ENCODE results near the gene SAXO2.
"Not testable (repeated sequence)": the region's sequence is repeated elsewhere in the genome, so short reads cannot be mapped to it uniquely, and the experiment has no call there.

The SAXO2 gene

GRCh38 chr15:82286475-82286874 is 23.9 kb downstream of the SAXO2 start:
- not testable (repeated sequence) for DNase-seq (ENCODE audit: low spot score)

GRCh38 chr15:82288202-82288601 is 25.6 kb downstream of the SAXO2 start:
- not testable (repeated sequence) for DNase-seq (ENCODE audit: low spot score)

- DNase-seq (ENCODE audit: low spot score): no peak
These were observed 29.7 kb downstream of the SAXO2 start for GRCh38 chr15:82292271-82292670.

GRCh38 chr15:82294061-82294690 is 31.6 kb downstream of the SAXO2 start:
- DNase-seq (ENCODE audit: low spot score): no peak

GRCh38 chr15:82297546-82297945 is 34.9 kb downstream of the SAXO2 start:
- DNase-seq (ENCODE audit: low spot score): no peak

GRCh38 chr15:82298032-82298431 is 35.4 kb downstream of the SAXO2 start:
- no peak for DNase-seq (ENCODE audit: low spot score)

GRCh38 chr15:82298520-82298919 is 35.9 kb downstream of the SAXO2 start:
- no peak for DNase-seq (ENCODE audit: low spot score)

GRCh38 chr15:82299511-82299914 is 36.9 kb downstream of the SAXO2 start:
- DNase-seq (ENCODE audit: low spot score): not testable (repeated sequence)

- not testable (repeated sequence) for DNase-seq (ENCODE audit: low spot score)
These were observed 37.7 kb downstream of the SAXO2 start for GRCh38 chr15:82300326-82300725.

- no peak for DNase-seq (ENCODE audit: low spot score)
These were observed 38.3 kb downstream of the SAXO2 start for GRCh38 chr15:82300883-82301282.

- DNase-seq (ENCODE audit: low spot score): no peak
These were observed 38.8 kb downstream of the SAXO2 start for GRCh38 chr15:82301296-82302016.

- DNase-seq (ENCODE audit: low spot score): no peak
These were observed 41.5 kb downstream of the SAXO2 start for GRCh38 chr15:82303956-82304777.

- DNase-seq (ENCODE audit: low spot score): no peak
These were observed 42.1 kb downstream of the SAXO2 start for GRCh38 chr15:82304778-82305090.

- DNase-seq (ENCODE audit: low spot score): no peak
These were observed 43.0 kb downstream of the SAXO2 start for GRCh38 chr15:82305621-82306048.

- no peak for DNase-seq (ENCODE audit: low spot score)
These were observed 44.4 kb downstream of the SAXO2 start for GRCh38 chr15:82306791-82307713.

- no peak for DNase-seq (ENCODE audit: low spot score)
These were observed 45.1 kb downstream of the SAXO2 start for GRCh38 chr15:82307714-82308081.

GRCh38 chr15:82309802-82310201 is 47.2 kb downstream of the SAXO2 start:
- DNase-seq (ENCODE audit: low spot score): no peak

- DNase-seq (ENCODE audit: low spot score): not testable (repeated sequence)
These were observed 48.7 kb downstream of the SAXO2 start for GRCh38 chr15:82311321-82311720.

GRCh38 chr15:82312586-82313349 is 50.1 kb downstream of the SAXO2 start:
- no peak for DNase-seq (ENCODE audit: low spot score)

GRCh38 chr15:82313446-82313845 is 50.8 kb downstream of the SAXO2 start:
- no peak for DNase-seq (ENCODE audit: low spot score)
